DND-41 (cell line): ENCODE measurements around the gene HECW1.
"Not testable (repeated sequence)": the region's sequence is repeated elsewhere in the genome, so short reads cannot be mapped to it uniquely, and the experiment has no call there.

Source experiments
- ATAC-seq: fragments of 200-7000 bp; cut with Tn5 transposase; 3 replicates; pipeline ENCODE4 v1.9.1; 2021; ENCODE audit warnings: low read depth; ENCODE audit not compliant: insufficient read depth
- DNase-seq: peaks from one replicate; pipeline ENCODE4 v3.0.0-alpha.2; 2020
- H2AFZ ChIP-seq: 2 replicates; pipeline ENCODE4 v1.6.0; 2012; ENCODE audit warnings: low read depth, low read length
- H3K27ac ChIP-seq: 2 replicates; pipeline ENCODE4 v1.5.1; 2012; ENCODE audit warnings: low read length, inconsistent platforms
- H3K27me3 ChIP-seq: fragments of 200-600 bp; sonication (generic); 2 replicates; pipeline ENCODE4 v1.6.0; 2012; ENCODE audit warnings: low read length, mild to moderate bottlenecking, inconsistent platforms; ENCODE audit not compliant: insufficient read depth, poor library complexity
- H3K36me3 ChIP-seq: 2 replicates; pipeline ENCODE4 v1.5.1; 2012; ENCODE audit warnings: low read length, inconsistent platforms; ENCODE audit not compliant: insufficient read depth
- H3K4me1 ChIP-seq: 2 replicates; pipeline ENCODE4 v1.5.1; 2012; ENCODE audit warnings: mild to moderate bottlenecking, low read length; ENCODE audit not compliant: insufficient read depth
- H3K4me2 ChIP-seq: 2 replicates; pipeline ENCODE4 v1.6.0; 2012; ENCODE audit warnings: mild to moderate bottlenecking, moderate library complexity, low read length, inconsistent platforms; ENCODE audit not compliant: insufficient read depth
- H3K4me3 ChIP-seq, 2 experiments: fragments of 200-600 bp in 1 of 2; shearing (Covaris generic) in 1 of 2; 2 replicates each; pipeline ENCODE4 v1.5.1; 2012 to 2016; ENCODE audit warnings: inconsistent platforms in 2 of 2, low read length in 2 of 2, mild to moderate bottlenecking in 2 of 2, low read depth in 1 of 2, moderate library complexity in 1 of 2
- H3K79me2 ChIP-seq: 2 replicates; pipeline ENCODE4 v1.6.0; 2012; ENCODE audit warnings: low read length, inconsistent platforms; ENCODE audit not compliant: insufficient read depth
- H3K9ac ChIP-seq: 2 replicates; pipeline ENCODE4 v1.6.0; 2012; ENCODE audit warnings: low read depth, mild to moderate bottlenecking, inconsistent platforms, low read length, moderate library complexity
- H3K9me3 ChIP-seq: 2 replicates; pipeline ENCODE4 v1.5.1; 2012; ENCODE audit warnings: low read length, moderate library complexity, mild to moderate bottlenecking, inconsistent platforms; ENCODE audit not compliant: insufficient read depth, severe bottlenecking
- H4K20me1 ChIP-seq: 2 replicates; pipeline ENCODE4 v1.6.0; 2012; ENCODE audit warnings: low read length; ENCODE audit not compliant: insufficient read depth
- EZH2 ChIP-seq: IDR thresholded peaks from 3 replicates; pipeline ENCODE4 v1.6.1; 2012; ENCODE audit warnings: borderline replicate concordance, low read depth, mild to moderate bottlenecking, moderate library complexity, low read length, inconsistent platforms; ENCODE audit not compliant: severe bottlenecking
- TF ChIP-seq, protein P1 (sequence below): IDR thresholded peaks from 2 replicates; pipeline ENCODE4 v1.5.1; 2012; ENCODE audit warnings: borderline replicate concordance, low read length, moderate library complexity, mild to moderate bottlenecking; ENCODE audit not compliant: poor library complexity, severe bottlenecking; ENCODE audit errors: extremely low read depth

Gene HECW1

GRCh38 chr7:43337811-43338210 lies 225.4 kb downstream of the HECW1 start:
- no peak for ATAC-seq

GRCh38 chr7:43341132-43341531 lies 228.7 kb downstream of the HECW1 start:
- ATAC-seq (no peak), DNase-seq (no peak)
- no peak overlapping the region for H3K4me2 ChIP-seq
- H3K9ac ChIP-seq, result no peak overlapping the region
- no peaks in the 10 kb centered on the region for H3K36me3 ChIP-seq
- no peak overlapping the region for H2AFZ ChIP-seq
- H3K27ac ChIP-seq, result no peak overlapping the region
- no peak overlapping the region for H3K4me3 ChIP-seq
- H4K20me1 ChIP-seq, result no peaks in the 10 kb centered on the region
- no peaks in the 10 kb centered on the region for H3K4me1 ChIP-seq
- H3K9me3 ChIP-seq, result no peaks in the 10 kb centered on the region
- TF ChIP-seq EZH2, result no peak
- TF ChIP-seq, protein P1, sequence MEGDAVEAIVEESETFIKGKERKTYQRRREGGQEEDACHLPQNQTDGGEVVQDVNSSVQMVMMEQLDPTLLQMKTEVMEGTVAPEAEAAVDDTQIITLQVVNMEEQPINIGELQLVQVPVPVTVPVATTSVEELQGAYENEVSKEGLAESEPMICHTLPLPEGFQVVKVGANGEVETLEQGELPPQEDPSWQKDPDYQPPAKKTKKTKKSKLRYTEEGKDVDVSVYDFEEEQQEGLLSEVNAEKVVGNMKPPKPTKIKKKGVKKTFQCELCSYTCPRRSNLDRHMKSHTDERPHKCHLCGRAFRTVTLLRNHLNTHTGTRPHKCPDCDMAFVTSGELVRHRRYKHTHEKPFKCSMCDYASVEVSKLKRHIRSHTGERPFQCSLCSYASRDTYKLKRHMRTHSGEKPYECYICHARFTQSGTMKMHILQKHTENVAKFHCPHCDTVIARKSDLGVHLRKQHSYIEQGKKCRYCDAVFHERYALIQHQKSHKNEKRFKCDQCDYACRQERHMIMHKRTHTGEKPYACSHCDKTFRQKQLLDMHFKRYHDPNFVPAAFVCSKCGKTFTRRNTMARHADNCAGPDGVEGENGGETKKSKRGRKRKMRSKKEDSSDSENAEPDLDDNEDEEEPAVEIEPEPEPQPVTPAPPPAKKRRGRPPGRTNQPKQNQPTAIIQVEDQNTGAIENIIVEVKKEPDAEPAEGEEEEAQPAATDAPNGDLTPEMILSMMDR, result no peak
- H3K79me2 ChIP-seq, result no peaks in the 10 kb centered on the region
- H3K27me3 ChIP-seq, result no peaks in the 10 kb centered on the region

More at GRCh38 chr7:43337811-43338210, 225.4 kb downstream of the HECW1 start:
- no peaks in the 10 kb centered on the region for H3K36me3 ChIP-seq
- no peak overlapping the region for H3K4me2 ChIP-seq
- no peak overlapping the region for H2AFZ ChIP-seq
- H4K20me1 ChIP-seq, result no peaks in the 10 kb centered on the region
- no peak overlapping the region for H3K27ac ChIP-seq
- no peaks in the 10 kb centered on the region for H3K9me3 ChIP-seq
- no peak overlapping the region for H3K4me3 ChIP-seq
- no peak for DNase-seq
- no peak for TF ChIP-seq EZH2
- TF ChIP-seq, protein P1, result no peak
- H3K27me3 ChIP-seq, result no peaks in the 10 kb centered on the region
- H3K9ac ChIP-seq, result no peak overlapping the region
- no peaks in the 10 kb centered on the region for H3K79me2 ChIP-seq
- H3K4me1 ChIP-seq, result no peaks in the 10 kb centered on the region

- not testable (repeated sequence) for H3K9me3 ChIP-seq, DNase-seq, H2AFZ ChIP-seq, H4K20me1 ChIP-seq, H3K9ac ChIP-seq, ATAC-seq, H3K27ac ChIP-seq, H3K4me2 ChIP-seq, H3K4me1 ChIP-seq, H3K27me3 ChIP-seq, H3K79me2 ChIP-seq, H3K36me3 ChIP-seq, H3K4me3 ChIP-seq
Observed at GRCh38 chr7:43343417-43343816, 231.0 kb downstream of the HECW1 start.

DNA sequence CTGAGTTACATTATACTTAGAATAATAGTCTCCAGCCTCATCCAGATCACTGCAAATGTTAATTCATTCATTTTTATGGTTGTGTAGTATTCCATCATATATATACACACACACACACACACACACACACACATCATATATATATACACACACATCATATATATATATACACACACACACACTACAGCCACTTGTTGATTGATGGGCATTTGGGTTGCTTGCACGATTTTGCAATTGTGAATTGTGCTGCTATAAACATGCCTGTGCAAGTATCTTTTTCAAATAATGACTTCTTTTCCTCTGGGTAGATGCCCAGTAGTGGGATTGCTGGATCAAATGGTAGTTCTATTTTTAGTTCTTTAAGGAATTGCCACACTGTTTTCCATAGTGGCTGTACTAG lies 233.2 kb downstream of the HECW1 start:
- H3K4me2 ChIP-seq, H2AFZ ChIP-seq, H3K79me2 ChIP-seq, H3K4me1 ChIP-seq, ATAC-seq, H3K4me3 ChIP-seq, DNase-seq, H3K9ac ChIP-seq, H4K20me1 ChIP-seq, H3K27me3 ChIP-seq, H3K9me3 ChIP-seq, H3K27ac ChIP-seq, H3K36me3 ChIP-seq: not testable (repeated sequence)

DNA sequence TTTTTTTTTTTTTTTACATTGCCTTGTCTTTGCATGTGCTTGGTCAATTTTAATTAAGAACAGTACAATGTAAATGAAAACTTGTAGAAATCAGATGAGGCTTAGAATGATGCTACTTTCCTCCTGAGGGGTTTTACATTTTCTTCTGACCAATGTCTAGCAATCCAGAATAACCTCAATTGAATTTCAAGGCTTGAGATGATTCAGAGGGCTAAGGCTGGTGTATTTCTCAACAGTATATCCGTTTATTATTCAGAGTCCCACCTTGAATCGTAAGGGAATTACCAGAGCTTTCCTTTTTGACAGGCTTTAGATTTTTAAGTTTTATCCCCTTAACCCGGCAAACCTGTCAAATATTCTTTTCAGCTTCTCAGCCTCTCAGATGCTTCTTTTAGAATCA lies 239.2 kb downstream of the HECW1 start:
- Histone ChIP-seq H4K20me1 (no peaks in the 10 kb centered on the region), H3K4me2 (no peak overlapping the region), H3K79me2 (no peaks in the 10 kb centered on the region), H3K9me3 (no peaks in the 10 kb centered on the region), H3K4me3 (no peak overlapping the region), H2AFZ (no peak overlapping the region), H3K9ac (no peak overlapping the region), H3K4me1 (no peaks in the 10 kb centered on the region), H3K27me3 (no peaks in the 10 kb centered on the region), H3K36me3 (no peaks in the 10 kb centered on the region), H3K27ac (no peak overlapping the region)
- TF ChIP-seq EZH2, result no peak
- TF ChIP-seq, protein P1, result no peak
- no peak for ATAC-seq
- DNase-seq, result no peak
